NOMO-1 treated with DMSO at 0.1 percent for 48 hours (cell line): ENCODE measurements around the gene DDX39B.
"Not testable (repeated sequence)": the region's sequence is repeated elsewhere in the genome, so short reads cannot be mapped to it uniquely, and the experiment has no call there.

Experiments
- DNase-seq: peaks from one replicate; lab custom pipeline; 2025; ENCODE audit not compliant: unreplicated experiment; lab: John Stamatoyannopoulos, UW

The DDX39B gene

DNA sequence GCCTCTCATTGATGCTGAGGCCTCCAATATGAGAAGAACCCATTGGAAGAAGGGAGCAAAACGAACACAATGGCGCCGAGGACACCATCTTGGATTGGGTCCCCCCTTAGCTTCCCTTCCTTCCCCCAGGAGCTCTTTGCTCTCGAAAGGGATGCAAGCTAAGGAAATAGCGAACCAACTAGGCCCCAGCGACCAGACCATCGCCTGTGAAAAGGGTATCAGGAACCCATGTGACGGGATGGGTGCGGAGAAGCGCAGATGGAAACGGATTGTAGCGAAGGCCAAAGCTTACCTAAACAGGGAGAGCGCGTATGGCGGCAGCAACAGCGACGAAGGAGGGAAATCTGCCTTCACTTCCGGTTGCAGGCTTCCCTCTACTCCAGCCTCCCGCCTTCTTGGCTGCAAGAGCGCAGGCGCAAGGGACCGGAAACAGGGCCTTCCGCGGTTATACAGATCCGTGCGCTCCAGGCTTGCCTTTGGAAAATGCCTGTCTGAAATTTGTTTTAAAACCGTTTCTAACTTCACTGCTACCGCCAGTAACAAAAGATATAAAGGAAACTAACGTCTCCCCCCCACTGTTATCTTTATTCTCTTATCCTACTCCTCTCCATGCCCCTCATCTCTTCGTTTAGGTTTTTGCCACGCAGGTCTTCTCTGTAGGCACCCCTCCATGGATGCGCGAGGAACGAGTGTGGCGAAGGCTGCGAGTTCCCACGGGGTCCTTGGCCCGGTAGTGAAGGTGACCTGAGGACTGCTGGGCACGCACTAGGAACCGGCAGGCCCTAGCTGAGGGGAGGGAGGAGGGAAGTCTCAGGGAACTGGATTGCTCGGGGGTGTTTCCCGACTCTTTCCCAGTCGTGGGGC is at the start of gene DDX39B:
TSS of gene DDX39B (minus strand) at position 346 of the 864 bp plus-strand sequence. CDS start 1,471 bp downstream, outside the sequence.
- DNase-seq = peak; percentile 95

DNA sequence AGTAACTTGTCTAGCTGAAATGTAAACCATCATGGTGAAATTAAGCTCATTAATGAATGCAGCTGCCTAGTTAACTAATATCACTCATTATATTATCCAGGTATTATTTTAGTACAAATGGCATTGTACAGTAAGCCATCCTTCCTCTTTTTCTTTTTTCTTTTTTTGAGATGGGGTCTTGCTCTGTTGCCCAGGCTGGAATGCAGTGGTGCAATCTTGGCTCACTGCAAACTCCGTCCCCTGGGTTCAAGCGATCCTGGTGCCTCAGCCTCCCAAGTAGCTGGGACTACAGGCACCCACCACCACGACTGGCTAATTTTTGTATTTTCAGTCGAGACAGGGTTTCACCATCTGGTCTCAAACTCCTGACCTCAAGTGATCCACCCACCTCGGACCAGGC is 48.9 kb upstream of the DDX39B start:
- not testable (repeated sequence) for DNase-seq

DNA sequence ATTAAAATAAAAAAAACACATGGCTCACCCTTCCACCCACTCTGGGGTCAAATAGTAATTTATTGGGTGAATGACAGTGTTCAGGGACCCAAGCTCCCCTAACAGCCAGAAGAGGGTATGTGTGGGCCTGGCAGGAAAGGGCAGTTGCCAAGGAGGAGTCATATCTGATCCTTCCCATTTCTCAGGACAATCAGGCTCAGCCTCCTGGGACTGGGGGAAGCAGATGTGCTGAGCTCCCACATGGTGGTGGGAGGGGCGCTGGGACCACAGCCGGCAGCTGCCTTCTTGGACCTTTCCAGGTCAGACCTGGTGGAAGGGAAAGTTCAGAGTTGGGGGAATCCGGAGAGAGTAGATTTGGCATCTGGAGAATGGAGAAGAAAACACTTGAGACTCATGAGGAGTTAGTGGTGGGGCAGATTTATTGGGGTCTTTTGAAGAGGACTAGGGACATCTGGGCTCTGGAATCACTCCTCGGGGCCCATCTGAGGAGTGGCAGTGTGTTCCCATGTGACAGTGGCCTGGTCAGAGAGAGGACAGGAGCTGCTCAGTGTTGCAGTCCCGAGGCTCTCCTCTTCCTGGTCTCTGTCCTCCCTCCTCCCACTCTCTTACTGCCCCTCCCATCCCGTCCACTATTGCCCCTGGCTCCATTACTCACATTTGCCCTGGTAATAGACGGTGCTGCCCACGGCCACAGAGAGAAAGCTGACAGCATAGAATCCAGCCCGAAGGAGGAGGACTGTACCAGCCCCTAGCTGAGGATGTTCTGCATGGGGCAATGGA is 47.3 kb upstream of the DDX39B start:
- no peak for DNase-seq

DNA sequence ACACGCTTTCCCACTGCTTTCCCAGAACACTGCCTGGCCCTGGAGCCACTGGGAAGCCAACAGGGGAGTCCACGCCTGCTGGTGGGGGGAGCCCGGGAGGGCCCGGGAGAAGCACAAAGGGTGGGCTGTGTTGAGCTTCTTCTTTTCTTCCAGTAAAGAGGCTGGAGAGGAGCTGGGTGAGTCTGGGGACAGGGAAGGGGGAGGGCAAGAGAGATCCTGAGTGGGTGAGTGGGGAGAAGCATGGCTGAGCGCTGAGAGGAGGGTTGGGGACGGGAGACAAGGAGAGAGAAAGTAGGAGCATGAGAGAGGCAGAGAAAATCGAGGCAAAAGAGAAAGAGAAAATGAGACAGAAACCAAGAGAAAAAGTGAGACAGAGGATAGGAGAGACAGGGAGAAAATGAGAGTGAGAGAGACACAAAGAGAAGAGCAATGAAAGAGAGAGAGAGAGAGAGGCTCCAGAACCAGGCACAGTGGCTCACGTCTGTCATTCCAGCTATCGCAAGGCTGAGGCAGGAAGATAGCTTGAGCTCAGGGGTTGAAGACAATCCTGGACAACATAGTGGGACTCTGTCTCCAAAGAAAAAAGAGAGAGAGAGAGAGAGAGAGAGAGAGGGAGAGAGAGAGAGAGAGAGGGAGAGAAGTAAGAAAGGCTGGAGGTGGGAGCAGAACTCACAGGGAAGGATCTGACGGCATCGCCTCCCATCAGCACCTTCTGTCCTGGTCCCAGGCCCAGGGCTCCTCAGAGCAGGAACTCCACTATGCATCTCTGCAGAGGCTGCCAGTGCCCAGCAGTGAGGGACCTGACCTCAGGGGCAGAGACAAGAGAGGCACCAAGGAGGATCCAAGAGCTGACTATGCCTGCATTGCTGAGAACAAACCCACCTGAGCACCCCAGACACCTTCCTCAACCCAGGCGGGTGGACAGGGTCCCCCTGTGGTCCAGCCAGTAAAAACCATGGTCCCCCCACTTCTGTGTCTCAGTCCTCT is 46.3 kb upstream of the DDX39B start:
- no peak for DNase-seq

DNA sequence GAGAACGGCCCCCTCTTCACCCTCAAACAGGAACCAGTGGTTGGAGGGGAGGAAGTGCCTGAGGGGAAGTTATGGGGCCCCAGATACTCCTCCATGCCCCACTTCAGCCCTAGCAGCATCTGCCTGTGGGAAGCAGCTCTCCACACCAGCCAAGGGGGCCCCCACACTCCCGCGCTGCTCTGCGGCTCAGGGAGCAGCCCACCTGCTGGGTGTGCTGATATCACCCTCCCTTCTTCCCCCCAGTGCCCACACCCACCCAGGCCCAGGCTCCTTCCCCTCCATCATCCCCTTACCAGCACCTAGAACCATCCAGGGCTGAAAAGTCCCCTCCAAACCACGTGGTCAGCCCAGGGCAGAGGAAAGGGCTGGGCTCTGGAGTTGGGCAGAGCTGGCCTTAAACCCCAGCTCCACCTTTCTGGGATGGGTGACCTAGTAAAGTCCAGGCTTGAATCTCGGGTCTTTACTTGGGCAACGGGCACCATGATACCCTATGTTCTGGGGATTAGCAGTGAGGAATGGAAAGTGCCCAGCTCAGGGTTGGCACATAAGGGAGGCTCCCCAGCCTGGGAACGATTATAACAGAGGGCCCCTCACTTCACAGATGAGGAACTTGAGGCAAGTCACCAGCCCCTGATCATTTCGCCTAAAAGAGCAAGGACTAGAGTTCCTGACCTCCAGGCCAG is 44.9 kb upstream of the DDX39B start:
- DNase-seq = peak; percentile 83

DNA sequence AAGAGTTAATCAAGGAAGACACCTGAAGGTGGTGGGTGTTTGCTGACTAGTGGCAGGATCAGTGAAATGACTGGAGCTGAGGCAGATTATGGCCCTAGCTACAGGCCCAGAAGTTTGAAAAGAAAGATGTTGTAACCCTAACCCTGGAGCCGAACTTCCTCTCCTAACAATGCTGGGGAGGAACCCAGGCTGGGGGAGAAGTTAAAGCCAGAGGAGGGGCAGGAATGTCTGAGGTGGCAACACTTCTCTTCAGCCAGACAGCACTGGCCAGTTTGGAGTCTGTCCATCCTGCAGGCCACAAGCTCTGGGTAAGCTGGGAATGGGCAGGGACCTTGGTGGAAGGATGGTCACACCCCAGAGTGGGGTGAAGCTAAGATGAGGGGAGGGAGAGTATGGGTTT is 44.2 kb upstream of the DDX39B start, which contains the start of gene LST1:
TSS of gene LST1 (plus strand) at position 270 of the 400 bp plus-strand sequence. CDS start 1,023 bp downstream, outside the sequence.
- peak; percentile 82 for DNase-seq

DNA sequence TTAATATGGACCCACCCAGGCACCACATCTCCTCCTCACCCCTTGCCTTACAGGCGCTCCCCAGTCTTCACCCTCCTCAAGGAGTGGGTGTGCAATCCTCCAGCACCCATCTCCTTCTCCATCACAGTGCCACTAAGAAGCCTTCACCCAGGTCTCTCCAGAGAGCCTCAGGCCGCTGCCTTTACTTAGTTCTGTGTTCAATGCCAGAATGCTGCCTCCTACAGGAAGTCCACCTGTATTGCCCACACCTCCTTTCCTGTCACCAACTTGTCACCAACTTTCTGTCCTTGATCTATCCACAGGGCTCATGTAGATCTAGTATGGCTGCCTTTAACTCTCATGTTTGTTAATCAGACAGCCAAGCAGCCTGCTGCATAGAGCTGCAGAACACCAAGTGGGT is 43.7 kb upstream of the DDX39B start:
- DNase-seq = peak; percentile 63

DNA sequence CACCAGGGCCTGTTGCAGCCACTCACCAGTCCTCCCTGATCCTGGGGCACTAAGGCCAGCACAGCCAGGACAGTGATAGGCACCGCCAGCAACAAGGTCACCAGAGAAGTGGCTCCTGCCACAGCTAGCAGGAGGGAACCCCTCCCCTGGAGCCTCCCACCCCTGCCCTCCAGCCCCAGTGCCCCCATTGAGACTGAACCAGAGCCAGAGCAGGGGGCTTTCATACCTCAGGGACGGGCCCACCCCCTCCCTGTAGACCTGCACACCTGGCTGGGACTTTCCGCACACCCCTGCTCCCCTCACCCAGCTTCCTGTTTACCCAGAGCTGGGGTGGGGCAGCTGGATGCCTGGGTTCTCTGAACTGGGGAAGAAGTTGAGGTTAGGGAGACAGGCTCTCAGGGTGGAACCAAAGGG is 40.4 kb upstream of the DDX39B start, which contains the start of gene LTB:
TSS of gene LTB (minus strand) at position 195 of the 414 bp plus-strand sequence. CDS start at position 188, 7 bp downstream.
- DNase-seq = no peak

DNA sequence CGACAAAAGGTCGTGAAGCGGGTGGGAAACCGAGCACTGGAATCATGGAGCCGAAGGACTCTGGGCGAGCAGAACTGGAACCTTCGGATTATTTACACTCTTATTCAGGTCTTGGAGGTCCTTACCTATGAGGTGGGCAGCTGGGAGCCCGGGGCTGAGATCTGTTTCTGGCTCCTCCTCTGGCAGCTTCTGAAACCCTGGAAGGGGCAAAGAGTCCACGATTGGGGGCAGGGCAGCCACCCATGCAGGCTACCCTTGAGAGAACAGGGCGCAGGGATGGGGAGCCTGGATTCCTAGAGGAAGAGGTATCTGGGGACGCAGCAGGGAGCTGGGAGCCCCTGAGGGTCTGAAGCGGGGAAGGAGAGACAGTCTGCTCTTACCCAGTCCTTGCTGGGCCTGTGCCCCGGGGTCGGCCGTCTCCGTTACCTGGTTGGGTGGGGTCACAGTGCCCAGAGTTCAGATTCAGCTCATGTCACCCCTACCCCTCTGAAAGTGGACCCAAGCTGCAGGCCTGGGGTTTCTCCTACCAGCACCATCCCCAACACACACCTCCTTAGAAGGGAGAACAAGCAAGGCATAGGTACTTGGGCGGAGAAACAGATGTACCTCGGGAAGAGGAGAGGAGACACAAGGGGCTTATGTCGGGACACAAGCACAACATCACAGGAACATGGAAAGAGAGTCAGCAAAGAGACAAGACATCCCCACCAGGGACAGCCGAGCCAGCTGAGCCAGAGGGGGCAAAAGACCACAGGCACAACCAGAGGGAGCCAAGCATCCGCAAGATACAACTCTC is 39.8 kb upstream of the DDX39B start:
- DNase-seq = no peak

DNA sequence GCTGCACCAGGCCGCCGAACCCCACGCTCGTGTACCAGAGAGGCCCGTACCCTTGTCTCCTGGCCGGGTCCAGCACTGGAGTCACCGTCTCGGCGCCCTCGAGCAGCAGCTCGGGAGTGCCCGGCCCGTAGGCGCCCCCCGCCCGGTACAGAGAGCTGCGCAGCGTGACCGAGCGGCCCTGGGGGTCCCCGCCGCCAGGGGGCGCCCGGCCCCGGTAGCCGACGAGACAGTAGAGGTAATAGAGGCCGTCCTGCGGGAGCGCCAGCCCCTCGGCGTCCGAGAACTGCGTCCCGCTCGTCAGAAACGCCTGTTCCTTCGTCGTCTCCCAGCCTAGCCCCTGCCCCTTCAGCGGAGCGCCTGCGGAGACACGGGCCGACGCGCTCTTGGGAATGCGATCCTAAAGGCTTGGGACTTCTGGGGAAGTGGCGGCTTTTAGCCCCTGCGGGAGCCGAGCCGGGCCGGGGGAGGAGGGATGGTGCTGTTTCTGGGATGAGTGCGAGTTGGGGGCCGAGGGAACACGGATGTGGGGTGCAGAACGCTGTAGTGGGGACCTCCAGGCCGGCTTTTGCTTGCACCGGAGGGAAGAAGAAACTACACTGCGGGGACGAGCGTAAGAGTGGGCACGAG is 39.1 kb upstream of the DDX39B start:
- DNase-seq = peak; percentile 74

DNA sequence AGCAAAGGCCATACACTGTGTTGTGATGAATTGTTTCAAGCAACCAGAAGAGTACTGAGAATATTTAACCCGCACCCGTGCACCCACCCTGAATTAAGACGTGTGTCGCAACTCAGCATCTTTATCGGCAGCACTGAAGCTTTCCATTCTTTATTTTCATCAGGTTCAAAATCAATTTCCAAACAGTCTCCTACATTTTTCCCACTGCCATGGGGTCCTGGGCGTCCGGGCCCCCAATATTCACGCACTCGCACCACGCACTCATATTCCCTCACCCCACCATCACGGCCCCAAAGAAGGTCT is 38.6 kb upstream of the DDX39B start:
- no peak for DNase-seq

DNA sequence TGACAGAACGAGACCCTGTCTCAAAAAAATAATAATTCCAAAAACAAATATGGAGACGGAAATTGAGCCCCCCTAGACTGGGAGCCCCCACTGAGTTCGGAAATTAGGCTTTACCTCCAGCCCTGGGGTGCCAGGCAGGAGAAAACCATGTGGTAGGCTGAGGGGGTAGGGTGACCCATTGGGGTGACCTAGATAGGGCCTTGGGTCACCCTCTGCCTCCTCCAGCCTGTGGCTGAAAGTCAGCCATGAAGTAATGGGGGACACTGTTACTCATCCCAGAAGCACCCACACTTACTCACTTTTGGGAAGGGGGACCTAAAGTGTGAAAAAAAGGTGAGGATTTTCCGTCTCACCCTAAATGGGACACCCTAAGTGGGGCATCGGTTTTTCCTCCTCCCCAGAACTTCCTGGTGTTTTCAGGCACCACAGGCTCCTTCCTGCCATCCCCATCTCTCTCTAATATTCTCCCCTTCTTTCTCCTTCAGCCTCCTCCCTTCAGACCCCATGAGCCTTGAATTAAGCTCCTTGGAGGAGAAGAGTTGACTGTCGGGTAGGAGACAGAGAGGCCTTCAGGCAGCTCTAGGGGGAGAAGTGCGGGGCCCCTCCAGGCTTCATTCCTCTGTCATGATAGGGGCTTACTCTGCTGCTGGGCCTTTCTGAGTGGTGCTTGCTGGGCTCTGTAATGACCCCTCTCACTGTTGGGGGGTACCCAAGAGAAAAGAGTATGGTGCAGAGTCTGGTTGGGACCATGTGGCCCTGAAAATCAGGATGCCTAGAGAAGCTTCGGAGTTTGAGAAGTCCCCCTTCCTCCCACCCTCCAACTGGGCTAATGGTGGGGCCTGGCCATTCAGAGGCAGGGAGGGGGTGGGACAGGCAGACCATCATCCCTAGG is 38.0 kb upstream of the DDX39B start:
- DNase-seq = no peak

DNA sequence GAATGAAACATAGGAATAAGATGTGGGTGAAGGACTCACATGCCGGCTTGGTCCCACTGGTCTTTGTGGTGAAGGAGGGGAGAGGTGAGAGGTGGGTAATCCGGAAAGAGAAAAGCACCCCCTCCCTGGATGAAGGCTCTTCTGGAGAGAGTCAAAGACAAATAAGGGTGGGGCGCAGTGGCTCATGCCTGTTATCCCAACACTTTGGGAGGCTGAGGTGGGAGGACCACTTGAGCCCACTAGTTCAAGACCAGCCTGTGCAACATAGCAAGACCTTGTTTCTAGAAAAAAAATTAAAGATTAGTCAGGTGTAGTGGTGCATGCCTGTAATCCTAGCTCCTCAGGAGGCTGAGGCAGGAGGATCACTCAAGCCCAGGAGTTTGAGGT is 37.3 kb upstream of the DDX39B start:
- no peak for DNase-seq

DNA sequence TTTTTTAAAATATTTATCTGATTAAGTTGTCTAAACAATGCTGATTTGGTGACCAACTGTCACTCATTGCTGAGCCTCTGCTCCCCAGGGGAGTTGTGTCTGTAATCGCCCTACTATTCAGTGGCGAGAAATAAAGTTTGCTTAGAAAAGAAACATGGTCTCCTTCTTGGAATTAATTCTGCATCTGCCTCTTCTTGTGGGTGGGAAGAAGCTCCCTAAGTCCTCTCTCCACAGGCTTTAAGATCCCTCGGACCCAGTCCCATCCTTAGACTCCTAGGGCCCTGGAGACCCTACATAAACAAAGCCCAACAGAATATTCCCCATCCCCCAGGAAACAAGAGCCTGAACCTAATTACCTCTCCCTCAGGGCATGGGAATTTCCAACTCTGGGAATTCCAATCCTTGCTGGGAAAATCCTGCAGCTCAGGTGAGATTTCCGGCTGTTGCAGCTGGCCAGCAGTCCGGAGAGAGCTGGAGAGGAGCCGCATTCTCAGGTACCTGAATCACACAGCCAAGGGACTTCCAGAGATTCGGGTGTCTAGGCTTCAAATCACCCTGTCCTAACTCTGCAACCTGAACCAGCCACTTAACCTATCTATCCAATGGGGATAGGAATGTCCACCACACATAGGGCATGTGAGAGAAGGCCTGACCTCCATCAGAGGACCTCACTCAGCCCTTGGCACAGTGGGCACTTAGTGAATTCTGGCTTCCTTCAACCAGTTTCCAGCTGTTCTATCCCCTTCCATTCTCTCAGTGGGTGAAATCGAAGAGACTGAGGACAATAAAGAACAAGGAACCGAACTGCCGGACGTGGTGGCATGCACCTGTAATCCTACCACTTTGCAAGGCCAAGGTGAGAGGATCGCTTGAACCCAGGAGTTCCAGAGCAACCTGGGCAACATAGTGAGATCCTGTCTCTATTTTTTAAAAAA is 36.6 kb upstream of the DDX39B start:
- no peak for DNase-seq

DNA sequence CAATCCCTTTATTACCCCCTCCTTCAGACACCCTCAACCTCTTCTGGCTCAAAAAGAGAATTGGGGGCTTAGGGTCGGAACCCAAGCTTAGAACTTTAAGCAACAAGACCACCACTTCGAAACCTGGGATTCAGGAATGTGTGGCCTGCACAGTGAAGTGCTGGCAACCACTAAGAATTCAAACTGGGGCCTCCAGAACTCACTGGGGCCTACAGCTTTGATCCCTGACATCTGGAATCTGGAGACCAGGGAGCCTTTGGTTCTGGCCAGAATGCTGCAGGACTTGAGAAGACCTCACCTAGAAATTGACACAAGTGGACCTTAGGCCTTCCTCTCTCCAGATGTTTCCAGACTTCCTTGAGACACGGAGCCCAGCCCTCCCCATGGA is 35.8 kb upstream of the DDX39B start:
- no peak for DNase-seq

DNA sequence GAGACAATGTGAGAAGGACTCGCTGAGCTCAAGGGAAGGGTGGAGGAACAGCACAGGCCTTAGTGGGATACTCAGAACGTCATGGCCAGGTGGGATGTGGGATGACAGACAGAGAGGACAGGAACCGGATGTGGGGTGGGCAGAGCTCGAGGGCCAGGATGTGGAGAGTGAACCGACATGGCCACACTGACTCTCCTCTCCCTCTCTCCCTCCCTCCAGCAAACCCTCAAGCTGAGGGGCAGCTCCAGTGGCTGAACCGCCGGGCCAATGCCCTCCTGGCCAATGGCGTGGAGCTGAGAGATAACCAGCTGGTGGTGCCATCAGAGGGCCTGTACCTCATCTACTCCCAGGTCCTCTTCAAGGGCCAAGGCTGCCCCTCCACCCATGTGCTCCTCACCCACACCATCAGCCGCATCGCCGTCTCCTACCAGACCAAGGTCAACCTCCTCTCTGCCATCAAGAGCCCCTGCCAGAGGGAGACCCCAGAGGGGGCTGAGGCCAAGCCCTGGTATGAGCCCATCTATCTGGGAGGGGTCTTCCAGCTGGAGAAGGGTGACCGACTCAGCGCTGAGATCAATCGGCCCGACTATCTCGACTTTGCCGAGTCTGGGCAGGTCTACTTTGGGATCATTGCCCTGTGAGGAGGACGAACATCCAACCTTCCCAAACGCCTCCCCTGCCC is 35.2 kb upstream of the DDX39B start:
- DNase-seq = no peak
